GM13977 (cell line): ENCODE data around the gene NGEF.

Source experiments
- DNase-seq: peaks from one replicate; pipeline ENCODE4 v3.0.0; 2012; ENCODE audit warnings: low spot score
- CTCF ChIP-seq: IDR thresholded peaks from 2 replicates; pipeline ENCODE4 v1.5.1; 2012; ENCODE audit warnings: mild to moderate bottlenecking, control low read depth; ENCODE audit not compliant: insufficient read depth; ENCODE audit errors: extremely low read depth, missing control alignments
- in situ Hi-C: fragments of 300-500 bp; cut with MboI; formaldehyde crosslinking; loops from one replicate; pipeline ENCODE4 v1.12.0; 2022; ENCODE audit warnings: low sequenced_read_pairs, low pct_unique_long_range_greater_than_20kb, mixed read lengths, inconsistent platforms; ENCODE audit not compliant: unreplicated experiment

The NGEF gene

GRCh38 chr2:232949016-232949415 lies 64.0 kb downstream of the NGEF start:
- no peak for DNase-seq
- in situ Hi-C loops: no loop called here
- TF ChIP-seq CTCF: no peak

- DNase-seq: peak; percentile 43
- in situ Hi-C loops: no loop called here
- TF ChIP-seq CTCF: no peak
These were observed 70.2 kb downstream of the NGEF start for GRCh38 chr2:232942831-232943230.

GRCh38 chr2:232941912-232942594 lies 71.0 kb downstream of the NGEF start:
- in situ Hi-C loops: no loop called here
- DNase-seq: no peak

GRCh38 chr2:232941400-232941799 lies 71.7 kb downstream of the NGEF start:
- in situ Hi-C loops: no loop called here
- DNase-seq: no peak
- no peak for TF ChIP-seq CTCF

More at GRCh38 chr2:232941912-232942594, 71.0 kb downstream of the NGEF start:
- no peak for TF ChIP-seq CTCF

GRCh38 chr2:232940724-232941123 lies 72.3 kb downstream of the NGEF start:
- TF ChIP-seq CTCF: no peak
- no peak for DNase-seq
- in situ Hi-C loops: no loop called here

- in situ Hi-C loops: no loop called here
- no peak for TF ChIP-seq CTCF
- DNase-seq: no peak
These were observed 75.7 kb downstream of the NGEF start for GRCh38 chr2:232937278-232937906.

GRCh38 chr2:232931636-232932035 lies 81.4 kb downstream of the NGEF start:
- no peak for DNase-seq
- no peak for TF ChIP-seq CTCF
- in situ Hi-C loops: no loop called here
